HFFc6 (cell line): ENCODE results near the gene CCDC194. TPM values are rescaled to one million over a fixed set of nuclear protein-coding genes. Genes with fewer than 3 reads are reported as not detected.

ENCODE experiments used
- DNase-seq: peaks from one replicate; pipeline ENCODE4 v3.0.0-alpha.2; 2018
- H3K27ac Mint-ChIP-seq: 2 replicates; pipeline ENCODE4 v1.8.0; 2020; ENCODE audit warnings: mild to moderate bottlenecking, mixed read lengths
- H3K27me3 Mint-ChIP-seq: 2 replicates; pipeline ENCODE4 v1.8.0; 2021; ENCODE audit warnings: mild to moderate bottlenecking, moderate library complexity, mixed read lengths; ENCODE audit not compliant: insufficient read depth
- H3K36me3 Mint-ChIP-seq: 2 replicates; pipeline ENCODE4 v1.8.0; 2021; ENCODE audit warnings: low read depth, mixed read lengths
- H3K4me1 Mint-ChIP-seq: 2 replicates; pipeline ENCODE4 v1.8.0; 2020; ENCODE audit warnings: low read depth, mixed read lengths
- H3K4me3 Mint-ChIP-seq: 2 replicates; pipeline ENCODE4 v1.8.0; 2020; ENCODE audit warnings: mild to moderate bottlenecking, moderate library complexity, mixed read lengths
- H3K9me3 Mint-ChIP-seq: 2 replicates; pipeline ENCODE4 v1.8.0; 2020; ENCODE audit warnings: mild to moderate bottlenecking, mixed read lengths
- CTCF ChIP-seq: fragments of 200-600 bp; sonication (generic); IDR thresholded peaks from 2 replicates; pipeline ENCODE4 v1.5.0; 2021; ENCODE audit warnings: antibody characterized with exemption, mild to moderate bottlenecking
- total RNA-seq, 6 experiments: library from RNA; stranded (reverse); fragmentation: NEBNext Ultra II Directional; extraction: Animal tissue kit (Norgen Biotek cat#: 25700); gene quantifications; 2 replicates in 1 of 6; 3 replicates in 5 of 6; pipeline ENCODE4 v1.2.3, GENCODE V29; 2021

CCDC194 gene
- total RNA-seq, 6 experiments from 2014 or later: not detected

- peak; percentile 97 for TF ChIP-seq CTCF
- no peaks in the 10 kb centered on the region for H3K36me3 Mint-ChIP-seq
- peak; percentile 38 for DNase-seq
- H3K4me3 Mint-ChIP-seq: no peak overlapping the region
- no peaks in the 10 kb centered on the region for H3K9me3 Mint-ChIP-seq
- peaks cover 3% of the 10 kb centered on the region for H3K27me3 Mint-ChIP-seq
- 0 out of 2 replicates have a peak overlapping the region, but pooled peaks have one; percentile 20 for H3K27ac Mint-ChIP-seq
- peaks cover 13% of the 10 kb centered on the region for H3K4me1 Mint-ChIP-seq
Observed at GRCh38 chr19:17346109-17346671, 47.8 kb downstream of the CCDC194 start.

- no peaks in the 10 kb centered on the region for H3K4me1 Mint-ChIP-seq
- no peak overlapping the region for H3K27ac Mint-ChIP-seq
- no peaks in the 10 kb centered on the region for H3K9me3 Mint-ChIP-seq
Observed at GRCh38 chr19:17341845-17342244, 52.2 kb downstream of the CCDC194 start.

DNA sequence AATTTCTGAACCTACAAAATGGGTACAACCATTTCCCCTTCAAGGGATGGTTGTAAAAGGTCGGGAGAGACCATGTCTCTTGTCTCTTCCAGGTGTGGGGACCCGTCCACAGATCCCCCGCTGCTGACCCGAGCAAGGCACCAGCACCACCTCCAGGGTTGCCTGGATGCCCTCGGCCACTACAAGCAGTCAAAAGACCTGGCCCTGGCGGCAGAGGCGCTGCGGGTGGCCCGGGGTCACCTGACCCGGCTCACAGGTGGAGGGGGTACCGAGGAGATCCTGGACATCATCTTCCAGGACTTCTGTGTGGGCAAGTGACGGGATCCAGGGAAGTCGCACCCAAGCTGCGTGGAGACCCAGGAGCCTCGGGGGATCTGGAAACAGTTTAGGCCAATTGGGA lies 52.6 kb downstream of the CCDC194 start:
- TF ChIP-seq CTCF: no peak
- H3K4me3 Mint-ChIP-seq: no peak overlapping the region

More at GRCh38 chr19:17341845-17342244, 52.2 kb downstream of the CCDC194 start:
- TF ChIP-seq CTCF: no peak
- Mint-ChIP-seq H3K36me3 (no peaks in the 10 kb centered on the region), H3K27me3 (no peaks in the 10 kb centered on the region; the same call in 1 of the 2 replicates), H3K4me3 (no peak overlapping the region)
- DNase-seq: no peak

DNA sequence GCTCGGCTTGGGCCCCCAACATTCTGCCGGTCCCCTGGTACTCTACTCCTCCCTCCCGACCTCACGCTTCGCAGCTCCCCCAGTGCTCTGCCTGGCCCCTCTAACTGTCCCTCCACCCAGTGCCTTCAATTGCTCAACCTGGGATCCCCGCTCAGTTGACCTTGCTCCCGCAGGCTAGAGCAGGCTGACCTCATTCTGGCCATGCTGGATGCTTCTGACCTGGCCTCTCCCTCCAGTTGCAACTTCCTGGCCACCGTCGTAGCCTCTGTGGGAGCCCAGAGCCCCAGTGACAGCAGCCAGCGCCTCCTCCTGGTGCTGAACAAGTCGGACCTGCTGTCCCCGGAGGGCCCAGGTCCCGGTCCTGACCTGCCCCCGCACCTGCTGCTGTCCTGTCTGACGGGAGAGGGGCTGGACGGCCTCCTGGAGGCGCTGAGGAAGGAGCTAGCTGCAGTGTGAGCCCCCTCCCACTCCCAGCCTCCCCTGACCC lies 53.1 kb downstream of the CCDC194 start:
- no peak overlapping the region for H3K4me3 Mint-ChIP-seq
- no peak for DNase-seq
- no peaks in the 10 kb centered on the region for H3K27me3 Mint-ChIP-seq

More for the DNA sequence above, 52.6 kb downstream of the CCDC194 start:
- no peaks in the 10 kb centered on the region for H3K4me1 Mint-ChIP-seq
- DNase-seq: no peak
- no peaks in the 10 kb centered on the region for H3K36me3 Mint-ChIP-seq
- H3K27me3 Mint-ChIP-seq: no peaks in the 10 kb centered on the region; the same call in 1 of the 2 replicates
- H3K9me3 Mint-ChIP-seq: no peaks in the 10 kb centered on the region
- no peak overlapping the region for H3K27ac Mint-ChIP-seq

More for the DNA sequence above, 53.1 kb downstream of the CCDC194 start:
- Mint-ChIP-seq H3K4me1 (no peaks in the 10 kb centered on the region), H3K36me3 (no peaks in the 10 kb centered on the region), H3K27ac (no peak overlapping the region), H3K9me3 (no peaks in the 10 kb centered on the region)
- TF ChIP-seq CTCF: no peak; the same call in 1 of the 2 replicates

Other genes starting within 250 kb of the CCDC194 start
- 10 to 100 TPM; 23.5 to 29.3 (median 25.7) TPM for gene USE1, start 178.8 kb downstream of the CCDC194 start, total RNA-seq
- 10 to 100 TPM; 13.0 to 20.3 (median 17.4) TPM for gene OCEL1, start 168.0 kb downstream of the CCDC194 start, total RNA-seq
- gene NR2F6, start 148.3 kb downstream of the CCDC194 start, total RNA-seq: 10 to 100 TPM; 46.1 to 61.9 (median 49.3) TPM
- not detected for gene USHBP1, start 129.5 kb downstream of the CCDC194 start, total RNA-seq
- gene BABAM1, start 126.8 kb downstream of the CCDC194 start, total RNA-seq: 100 to 1,000 TPM; 105 to 128 (median 120) TPM
- under 1 TPM; 0.28 to 0.57 (median 0.43) TPM for gene ANKLE1, start 112.3 kb downstream of the CCDC194 start, total RNA-seq
- gene ABHD8, start 90.8 kb downstream of the CCDC194 start, total RNA-seq: 1 to 10 TPM; 6.7 to 9.9 (median 8.9) TPM
- gene MRPL34, start 88.3 kb downstream of the CCDC194 start, total RNA-seq: 10 to 100 TPM; 43.1 to 56.7 (median 50.4) TPM
- 10 to 100 TPM; 77.1 to 92.5 (median 83.4) TPM for gene DDA1, start 84.6 kb downstream of the CCDC194 start, total RNA-seq
- 1 to 10 TPM; 4.4 to 6.0 (median 5.0) TPM for gene ANO8, start 59.3 kb downstream of the CCDC194 start, total RNA-seq
- gene GTPBP3, start 56.6 kb downstream of the CCDC194 start, total RNA-seq: 10 to 100 TPM in 5 of 6 experiments, 1 to 10 TPM in 1; 9.2 to 14.7 (median 13.0) TPM
- gene PLVAP, start 16.9 kb downstream of the CCDC194 start, total RNA-seq: not detected
- under 1 TPM in 3 of 6 experiments, not detected in 3; 0.21 to 0.59 (median 0.34) TPM for gene BST2, start 11.4 kb upstream of the CCDC194 start, total RNA-seq
- gene MVB12A, start 25.9 kb upstream of the CCDC194 start, total RNA-seq: 10 to 100 TPM; 45.2 to 49.2 (median 47.2) TPM
- gene TMEM221, start 54.5 kb upstream of the CCDC194 start, total RNA-seq: not detected
- not detected for gene NXNL1, start 66.7 kb upstream of the CCDC194 start, total RNA-seq
- 10 to 100 TPM; 11.5 to 14.9 (median 13.6) TPM for gene SLC27A1, start 76.3 kb upstream of the CCDC194 start, total RNA-seq
- 100 to 1,000 TPM in 1 of 6 experiments, 10 to 100 TPM in 5; 90.6 to 101 (median 95.2) TPM for gene PGLS, start 117.5 kb upstream of the CCDC194 start, total RNA-seq
- 100 to 1,000 TPM; 102 to 115 (median 106) TPM for gene COLGALT1, start 161.5 kb upstream of the CCDC194 start, total RNA-seq